ENCODE data around the gene LUC7L3.

The LUC7L3 gene

DNA sequence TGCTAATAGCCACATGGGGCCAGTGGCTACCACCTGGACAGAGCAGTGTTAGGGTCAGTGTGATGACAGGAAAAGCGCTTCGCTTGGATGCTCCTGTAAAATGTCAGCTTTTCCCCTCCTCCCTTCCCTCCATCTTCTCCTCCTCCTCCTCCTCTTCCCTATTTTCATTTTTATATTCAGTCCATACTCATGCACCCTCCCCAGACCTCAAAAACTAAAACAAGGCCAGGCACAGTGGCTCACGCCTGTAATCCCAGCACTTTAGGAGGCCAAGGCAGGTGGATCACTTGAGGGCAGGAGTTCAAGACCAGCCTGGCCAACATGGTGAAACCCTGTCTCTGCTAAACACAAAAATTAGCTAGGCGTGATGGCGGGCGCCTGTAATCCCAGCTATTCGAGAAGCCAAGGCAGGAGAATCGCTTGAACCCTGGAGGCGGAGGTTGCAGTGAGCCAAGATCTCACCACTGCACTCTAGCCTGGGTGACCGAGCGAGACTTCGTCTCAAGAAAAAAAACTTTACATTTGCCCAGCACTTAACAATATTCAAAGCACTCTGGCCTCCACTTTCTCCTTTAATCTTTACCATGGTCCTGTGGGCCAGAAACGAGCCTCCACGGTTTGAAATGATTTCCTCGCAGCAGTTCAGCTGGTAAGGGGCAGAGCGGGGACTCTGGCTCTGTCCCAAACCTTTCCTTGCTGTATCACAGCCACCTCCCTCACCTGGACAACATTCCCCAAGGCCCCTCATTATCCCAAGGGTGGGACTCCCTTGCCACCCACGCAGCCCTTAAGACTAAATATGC, 33.5 kb upstream of the LUC7L3 start:
- no peak for DNase-seq (ENCODE audit: extremely low read depth in 1 of 2, low read depth in 1 of 2)

DNA sequence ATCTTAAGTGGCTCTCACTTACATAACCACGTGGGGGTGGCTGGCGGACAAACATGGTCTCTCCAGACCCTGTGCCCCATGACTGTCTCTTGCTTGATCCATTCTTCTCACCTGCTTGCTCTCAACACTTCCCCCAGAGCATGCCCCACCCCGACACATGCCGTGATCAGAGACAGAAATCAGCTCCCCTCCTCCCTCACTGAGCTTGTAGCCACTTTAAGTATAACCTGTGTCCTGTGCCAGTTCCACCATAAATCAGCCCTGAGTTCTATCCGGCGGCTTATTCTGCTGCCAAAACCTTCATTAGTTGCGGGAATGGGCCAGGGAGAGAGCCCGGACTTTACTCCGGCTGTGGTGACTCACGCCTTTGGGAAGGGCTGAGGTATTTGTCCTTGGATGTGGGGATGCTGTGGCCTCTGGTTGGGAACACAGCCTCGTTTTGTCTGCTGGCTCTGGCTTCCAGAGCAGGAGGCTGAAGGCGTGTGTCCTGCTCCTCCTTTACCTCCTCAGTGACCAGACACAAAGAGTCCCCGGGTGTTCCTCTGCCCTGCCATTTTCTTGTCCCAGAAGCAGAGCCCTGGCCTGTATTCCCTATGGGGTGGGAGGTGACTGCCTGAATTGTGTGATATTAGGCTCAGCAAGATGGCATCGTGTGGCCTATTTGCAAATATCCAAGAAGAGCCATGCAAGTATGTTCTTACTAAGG, 32.8 kb upstream of the LUC7L3 start:
- no peak for DNase-seq (ENCODE audit: extremely low read depth in 1 of 2, low read depth in 1 of 2)

DNA sequence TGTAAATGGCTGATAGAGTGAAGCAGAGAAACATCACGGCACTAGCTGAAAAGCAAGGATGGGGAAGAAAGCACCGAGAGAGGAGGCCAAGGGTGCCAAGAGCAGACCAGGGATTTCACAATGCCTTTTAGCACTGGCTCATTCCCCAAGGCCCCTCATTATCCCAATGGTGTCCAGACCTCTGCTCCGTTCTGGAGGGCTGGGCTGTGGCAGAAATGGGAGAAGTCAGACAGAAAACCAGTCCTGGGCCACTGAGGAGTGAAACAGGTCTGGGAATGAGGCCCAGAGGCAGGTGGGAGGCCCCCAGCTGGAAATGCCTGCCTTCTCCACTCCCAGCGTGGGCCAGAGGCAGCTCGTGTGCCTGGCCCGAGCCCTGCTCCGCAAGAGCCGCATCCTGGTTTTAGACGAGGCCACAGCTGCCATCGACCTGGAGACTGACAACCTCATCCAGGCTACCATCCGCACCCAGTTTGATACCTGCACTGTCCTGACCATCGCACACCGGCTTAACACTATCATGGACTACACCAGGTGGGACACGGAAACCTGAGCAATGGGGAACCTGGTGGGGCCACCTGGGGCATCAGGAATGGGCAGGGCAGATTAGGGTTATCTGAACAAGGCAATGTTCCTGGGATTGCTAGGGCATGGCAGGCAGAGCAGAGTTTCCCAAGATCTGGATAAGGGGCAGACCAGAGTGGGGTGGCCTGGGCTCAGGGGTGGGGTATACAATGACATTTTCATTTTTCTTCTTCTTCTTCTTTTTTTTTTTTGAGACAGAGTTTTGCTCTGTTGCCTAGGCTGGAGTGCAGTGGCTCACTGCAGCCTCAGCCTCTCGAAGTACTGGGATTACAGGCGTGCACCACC, 32.0 kb upstream of the LUC7L3 start:
- no peak for DNase-seq (ENCODE audit: extremely low read depth in 1 of 2, low read depth in 1 of 2)

DNA sequence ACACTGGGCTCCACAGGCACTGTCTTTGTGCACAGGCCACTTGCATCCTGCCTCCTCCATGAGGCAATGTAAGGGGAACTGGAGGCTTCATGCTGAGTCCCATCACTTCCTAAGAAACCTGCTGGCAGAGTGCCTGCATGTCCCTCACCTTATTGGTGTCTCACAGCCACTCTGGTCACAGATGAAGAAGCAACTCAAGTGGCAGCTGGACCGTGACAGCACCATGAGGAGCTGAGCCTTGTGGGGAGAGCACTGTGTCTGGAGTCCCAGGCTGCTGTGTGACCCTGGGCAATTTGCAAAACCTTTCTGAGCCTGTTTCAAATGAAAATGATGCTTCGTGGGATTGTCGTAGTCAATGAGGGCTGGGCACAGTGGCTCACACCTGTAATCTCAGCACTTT, 31.2 kb upstream of the LUC7L3 start:
- DNase-seq (ENCODE audit: extremely low read depth in 1 of 2, low read depth in 1 of 2) = no peak

DNA sequence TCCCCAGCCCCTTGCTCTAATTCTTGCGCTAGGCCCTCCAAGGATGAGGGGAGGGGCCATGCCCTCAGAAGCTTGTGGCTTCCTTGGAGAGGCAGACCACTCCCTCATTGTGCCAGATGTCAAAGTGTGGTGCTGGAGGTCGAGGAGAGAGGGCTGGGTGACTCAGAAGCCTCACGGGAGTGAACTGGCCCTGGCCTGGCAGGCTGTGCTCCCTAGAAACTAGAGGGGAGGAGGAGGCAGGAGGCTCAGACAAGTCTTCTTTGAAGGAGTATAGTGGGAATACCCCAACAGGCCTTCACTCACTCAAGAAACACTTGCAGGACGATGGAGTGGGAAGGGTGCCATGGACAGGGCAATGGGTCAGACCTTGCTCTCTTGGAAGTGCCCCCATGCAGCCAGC, 30.2 kb upstream of the LUC7L3 start:
- DNase-seq (ENCODE audit: extremely low read depth in 1 of 2, low read depth in 1 of 2) = no peak

DNA sequence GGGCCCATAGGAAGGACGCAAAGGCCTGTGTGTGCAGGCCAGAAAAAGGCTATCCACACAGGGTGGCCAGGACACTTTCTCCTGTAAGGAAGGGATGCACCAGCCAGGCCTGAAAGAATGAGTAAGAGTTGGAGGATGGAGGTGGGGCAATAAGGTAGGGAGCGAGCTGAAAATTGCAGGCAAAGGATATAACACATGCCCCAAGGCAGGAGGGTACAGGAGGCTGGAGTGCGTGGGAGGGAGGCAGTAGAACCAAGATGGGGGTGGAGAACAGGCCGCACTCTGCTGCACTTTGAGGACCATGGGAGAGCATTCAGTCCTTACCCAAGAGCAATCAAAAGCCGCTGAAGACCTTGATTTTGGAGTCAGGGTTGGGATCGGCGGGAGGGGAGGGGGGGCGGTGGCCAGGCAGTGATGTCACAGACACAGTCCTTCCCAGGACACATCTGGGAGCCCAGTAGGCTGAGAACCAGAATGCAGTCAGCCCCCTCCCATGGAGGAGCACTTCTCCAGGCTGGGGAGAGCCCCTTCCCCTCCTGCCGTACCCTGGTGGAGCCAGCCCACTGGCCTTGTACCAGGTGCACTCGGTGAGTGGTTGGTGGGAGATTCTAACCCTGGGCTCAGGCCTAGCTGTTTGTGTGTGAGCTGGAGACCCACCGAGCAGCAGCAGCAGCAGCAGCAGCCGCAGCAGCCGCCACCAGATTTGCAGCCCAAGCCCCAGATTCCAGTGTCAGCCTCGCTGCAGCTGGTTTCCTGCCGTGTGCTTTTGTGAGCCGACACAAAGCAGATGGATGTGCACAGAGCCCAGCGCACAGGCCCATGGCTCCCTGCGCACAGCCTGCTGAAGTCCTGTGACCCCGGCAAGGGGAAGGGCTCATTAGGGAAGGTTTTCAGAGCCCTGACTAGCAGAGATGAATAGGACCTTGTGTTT, 29.2 kb upstream of the LUC7L3 start:
- DNase-seq (ENCODE audit: extremely low read depth in 1 of 2, low read depth in 1 of 2) = no peak

DNA sequence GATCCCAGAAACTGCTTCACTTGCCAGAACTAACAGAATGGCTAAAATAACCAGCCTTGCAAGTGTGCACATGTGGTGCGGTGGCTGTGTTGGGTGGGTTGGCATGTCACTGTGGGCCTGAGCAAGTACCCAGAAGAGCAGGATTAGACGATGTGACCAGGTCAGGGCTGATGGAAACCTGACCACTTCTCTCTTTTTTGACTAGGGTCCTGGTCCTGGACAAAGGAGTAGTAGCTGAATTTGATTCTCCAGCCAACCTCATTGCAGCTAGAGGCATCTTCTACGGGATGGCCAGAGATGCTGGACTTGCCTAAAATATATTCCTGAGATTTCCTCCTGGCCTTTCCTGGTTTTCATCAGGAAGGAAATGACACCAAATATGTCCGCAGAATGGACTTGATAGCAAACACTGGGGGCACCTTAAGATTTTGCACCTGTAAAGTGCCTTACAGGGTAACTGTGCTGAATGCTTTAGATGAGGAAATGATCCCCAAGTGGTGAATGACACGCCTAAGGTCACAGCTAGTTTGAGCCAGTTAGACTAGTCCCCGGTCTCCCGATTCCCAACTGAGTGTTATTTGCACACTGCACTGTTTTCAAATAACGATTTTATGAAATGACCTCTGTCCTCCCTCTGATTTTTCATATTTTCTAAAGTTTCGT, 28.4 kb upstream of the LUC7L3 start:
- DNase-seq (ENCODE audit: extremely low read depth in 1 of 2, low read depth in 1 of 2) = no peak

DNA sequence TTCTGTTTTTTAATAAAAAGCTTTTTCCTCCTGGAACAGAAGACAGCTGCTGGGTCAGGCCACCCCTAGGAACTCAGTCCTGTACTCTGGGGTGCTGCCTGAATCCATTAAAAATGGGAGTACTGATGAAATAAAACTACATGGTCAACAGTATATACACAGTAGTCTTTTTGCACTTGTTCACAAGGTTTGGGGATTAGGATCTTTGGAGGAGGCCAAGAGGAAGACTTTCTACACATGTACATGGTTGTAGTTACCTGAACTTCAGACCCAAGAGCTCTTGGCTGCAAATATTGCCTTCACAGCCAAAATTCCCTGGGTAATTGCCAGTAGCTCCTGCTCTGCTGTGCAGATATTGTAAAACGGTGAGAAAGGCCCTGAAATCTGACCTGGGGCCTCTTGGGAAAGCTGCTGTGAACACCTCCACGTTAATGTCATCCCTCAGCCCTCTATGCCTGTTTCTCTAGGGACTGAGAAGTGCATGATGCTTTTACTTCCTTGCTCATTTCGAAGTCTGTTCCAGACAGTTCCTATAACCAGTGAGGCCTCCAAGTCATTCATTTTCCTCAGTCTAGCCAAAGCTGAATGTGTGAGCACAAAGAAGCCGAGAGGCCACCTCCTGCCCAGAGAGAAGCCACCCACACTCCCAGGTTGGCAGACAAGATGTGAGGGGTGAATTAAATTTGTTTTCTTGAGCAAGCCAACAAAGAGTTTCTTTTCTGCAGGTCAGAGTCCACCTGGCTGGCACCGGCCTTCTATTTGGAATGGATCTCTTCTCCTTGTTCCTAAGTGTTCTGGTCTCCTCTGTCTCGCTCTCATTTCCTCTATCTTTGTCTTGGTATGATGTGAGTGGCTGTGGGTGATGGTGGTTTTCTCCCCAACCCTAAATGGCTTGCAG, 27.6 kb upstream of the LUC7L3 start:
- no peak for DNase-seq (ENCODE audit: extremely low read depth in 1 of 2, low read depth in 1 of 2)

DNA sequence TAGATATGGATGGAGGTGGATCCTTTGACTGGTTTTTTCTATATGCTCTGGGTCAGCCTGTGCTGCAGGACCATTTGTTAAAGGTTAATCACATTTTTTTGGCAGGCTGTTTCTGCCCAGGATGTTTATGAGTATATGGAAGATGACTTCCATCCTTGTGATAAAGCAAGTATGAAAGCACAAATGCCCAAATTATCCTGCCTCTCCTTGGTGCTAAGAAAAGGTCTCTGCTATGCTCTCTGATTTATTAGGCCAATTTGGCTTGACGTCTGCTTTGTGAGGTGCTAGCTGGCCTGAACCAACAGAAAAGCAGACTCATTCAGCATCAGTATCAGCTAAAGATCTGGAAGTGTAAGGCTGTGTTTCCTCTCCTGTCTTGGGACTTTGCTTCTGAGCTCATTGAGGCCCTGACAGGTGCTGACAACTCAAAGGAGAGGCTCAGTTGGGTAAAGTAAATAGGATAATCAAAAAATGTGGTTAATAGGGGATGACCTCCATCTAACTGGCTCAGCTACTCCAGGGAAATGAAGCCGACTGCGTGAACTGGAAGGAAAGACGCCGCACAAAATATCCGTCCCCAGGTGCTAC, 26.9 kb upstream of the LUC7L3 start:
- DNase-seq (ENCODE audit: extremely low read depth in 1 of 2, low read depth in 1 of 2) = no peak

DNA sequence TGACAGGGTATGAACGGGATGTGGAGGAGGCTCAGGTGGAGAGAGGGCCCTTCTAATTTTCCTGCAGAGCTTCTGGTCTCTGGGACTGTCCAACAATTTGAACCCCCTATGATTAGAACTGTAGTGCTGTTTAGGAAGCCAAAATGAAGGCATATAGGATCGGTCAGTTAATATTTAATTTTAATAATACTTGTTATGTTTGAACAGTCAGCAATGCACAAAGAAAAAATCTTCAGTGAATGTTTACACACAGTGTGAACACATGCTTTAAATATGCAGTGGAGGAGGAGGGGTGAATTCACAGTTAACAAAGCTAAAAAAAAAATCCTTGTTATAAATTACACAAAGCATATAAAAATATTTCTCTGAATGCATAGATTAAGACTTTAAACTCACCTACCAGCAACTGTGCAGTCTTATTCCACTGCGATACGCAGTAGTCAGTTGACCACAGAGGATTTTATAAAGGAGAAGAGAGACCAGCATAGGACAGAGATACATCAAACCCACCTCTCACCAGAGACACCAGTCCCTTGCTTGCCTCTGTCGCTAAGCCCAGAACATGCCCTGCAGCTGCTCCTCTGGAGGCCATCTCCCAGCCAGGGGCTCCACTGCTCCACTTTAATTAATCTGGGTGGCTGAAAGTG, 26.2 kb upstream of the LUC7L3 start:
- no peak for DNase-seq (ENCODE audit: extremely low read depth in 1 of 2, low read depth in 1 of 2)

DNA sequence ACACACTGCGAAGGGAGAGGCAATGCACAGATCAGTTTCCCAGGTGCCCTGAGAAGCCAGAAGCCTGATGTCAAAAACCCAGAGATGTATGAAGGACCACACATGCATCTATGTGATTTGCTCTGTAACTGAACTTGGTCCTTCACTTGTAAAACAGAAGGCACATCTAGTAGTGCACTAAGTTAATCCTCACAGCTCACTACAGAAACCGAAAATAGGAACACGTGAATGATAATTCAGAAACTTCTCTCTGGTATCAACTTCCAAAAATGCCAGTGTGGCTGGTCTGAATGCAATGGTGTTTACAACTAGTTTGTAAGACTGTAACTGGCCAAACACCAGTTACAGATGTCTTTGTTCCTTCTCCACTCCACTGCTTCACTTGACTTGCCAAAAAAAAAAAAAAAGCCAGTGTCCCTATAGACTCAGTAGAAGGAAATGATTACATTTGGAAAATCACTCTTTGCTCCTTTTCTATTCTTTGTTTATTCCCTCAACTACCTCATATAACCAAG, 23.0 kb upstream of the LUC7L3 start:
- no peak for DNase-seq (ENCODE audit: extremely low read depth in 1 of 2, low read depth in 1 of 2)

DNA sequence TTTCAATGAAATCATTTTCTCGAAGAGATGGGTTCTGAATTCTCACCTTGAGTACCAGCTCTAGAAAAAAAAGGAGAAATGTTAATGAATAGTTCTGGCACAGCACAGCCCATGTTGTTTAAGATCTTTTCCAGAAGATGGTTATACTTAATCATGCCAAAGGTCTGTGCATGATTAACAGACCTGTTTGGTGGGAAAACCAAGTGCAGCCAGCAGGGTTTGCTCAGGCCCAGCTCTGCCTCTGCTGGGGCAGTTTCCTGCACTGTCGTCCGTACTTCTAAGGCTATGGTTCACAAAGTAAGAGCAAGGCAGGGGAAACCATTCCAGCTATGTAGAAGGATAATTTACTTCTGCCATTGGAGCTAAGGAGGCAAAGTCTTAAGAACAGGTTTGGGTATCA, 22.3 kb upstream of the LUC7L3 start:
- DNase-seq (ENCODE audit: extremely low read depth in 1 of 2, low read depth in 1 of 2) = no peak

DNA sequence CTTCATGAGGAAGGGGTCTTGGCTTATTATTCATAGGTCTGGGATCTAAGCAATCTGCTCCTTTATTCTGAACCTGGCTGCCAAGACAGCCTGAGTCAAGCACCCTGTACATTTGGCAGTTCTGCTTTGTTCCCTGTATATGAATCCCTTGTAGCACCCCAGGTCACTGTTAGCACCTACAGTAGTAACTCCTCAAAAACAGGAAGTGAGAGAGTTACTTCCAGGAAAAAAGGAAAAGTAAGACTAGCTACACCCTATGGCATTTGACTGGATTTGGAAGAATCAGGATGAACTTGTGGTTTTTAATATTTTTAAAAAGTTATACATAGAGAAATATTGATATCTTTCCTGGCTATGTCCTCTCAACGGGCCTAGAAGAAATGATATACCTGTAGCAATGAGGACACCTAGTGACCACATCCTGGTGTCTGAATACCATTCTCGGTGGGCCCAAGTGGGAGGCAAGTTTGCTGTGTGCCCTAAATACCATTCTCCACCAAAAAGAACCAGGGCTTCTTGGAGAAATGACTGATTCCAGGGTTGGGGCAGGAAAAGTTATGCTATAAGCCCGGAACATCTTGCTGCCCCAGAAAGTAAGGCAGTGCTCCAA, 21.6 kb upstream of the LUC7L3 start:
- DNase-seq (ENCODE audit: extremely low read depth in 1 of 2, low read depth in 1 of 2) = no peak

DNA sequence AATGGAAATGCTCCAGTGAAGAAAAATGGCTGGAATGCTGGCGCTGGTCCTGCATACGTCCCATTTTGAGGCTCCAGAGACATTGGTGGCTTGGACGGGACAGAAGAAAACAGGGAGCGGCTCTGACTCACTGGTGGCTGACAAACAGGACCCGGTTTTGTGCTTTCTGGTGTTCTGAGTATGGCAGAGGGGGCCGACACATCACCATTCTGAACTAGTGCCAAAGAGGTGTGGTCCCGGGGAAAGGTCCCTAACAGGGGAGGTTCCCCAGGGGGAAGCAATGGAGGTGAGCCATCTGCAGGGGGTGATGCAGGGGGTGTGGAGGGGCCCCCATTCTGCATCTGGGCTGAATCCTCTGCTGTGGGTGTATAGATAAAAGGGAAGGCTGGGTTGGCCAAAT, 20.0 kb upstream of the LUC7L3 start:
- no peak for DNase-seq (ENCODE audit: extremely low read depth in 1 of 2, low read depth in 1 of 2)

DNA sequence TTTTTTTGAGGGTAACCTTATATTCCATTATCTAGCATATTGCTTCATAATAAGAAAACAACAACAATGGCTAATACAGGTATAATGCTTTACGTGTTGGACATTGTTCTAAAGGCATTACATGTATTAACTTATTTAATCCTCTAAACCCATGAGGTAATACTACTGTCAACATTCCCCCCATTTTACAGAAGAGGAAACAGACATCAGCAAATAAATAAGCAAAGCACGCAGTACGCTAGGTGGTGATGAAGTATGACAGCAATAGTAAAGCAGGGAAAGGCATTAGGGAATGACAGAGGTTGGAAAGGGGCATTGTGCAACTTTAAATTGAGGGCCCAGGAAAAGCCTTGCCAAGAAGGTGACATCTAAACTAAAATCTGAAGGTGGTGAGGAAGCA, 16.2 kb upstream of the LUC7L3 start:
- no peak for DNase-seq (ENCODE audit: extremely low read depth in 1 of 2, low read depth in 1 of 2)

DNA sequence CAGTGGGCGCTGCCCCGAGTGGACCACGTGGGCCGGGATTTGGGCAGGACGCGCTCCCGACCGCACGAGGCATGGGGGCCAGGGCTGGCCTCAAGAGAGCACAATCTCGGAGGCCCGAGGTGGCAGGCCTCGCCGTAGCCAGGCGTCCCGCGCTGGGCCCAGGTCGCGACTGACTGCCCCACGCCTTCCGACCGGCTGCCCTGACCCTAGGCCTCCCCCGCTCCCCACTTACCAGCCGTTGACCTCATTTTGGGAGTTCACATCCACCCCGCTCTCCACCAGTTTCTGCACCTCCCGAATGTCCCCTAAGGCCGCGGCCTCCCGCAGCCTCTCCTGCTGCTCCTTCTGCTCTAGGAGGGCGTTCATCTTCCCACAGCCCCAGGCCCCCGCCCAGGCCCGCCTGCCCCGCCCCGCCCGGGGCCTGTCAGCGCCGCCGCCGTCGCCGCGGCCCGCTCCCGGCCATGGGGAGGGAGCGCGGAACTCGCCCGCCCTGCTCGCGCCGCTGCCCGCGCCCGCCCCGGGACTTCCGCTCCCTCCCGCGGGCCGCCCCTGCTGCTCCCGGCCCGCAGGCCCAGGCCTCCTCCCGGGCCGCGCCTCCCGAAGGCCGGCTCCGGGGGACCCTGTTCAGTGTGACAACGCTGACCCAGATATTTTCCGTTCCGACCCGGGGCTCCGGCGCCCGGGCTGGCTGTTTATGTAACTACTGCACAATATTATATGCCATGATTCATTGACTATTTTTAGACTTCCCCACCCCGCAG, 11.9 kb upstream of the LUC7L3 start, which contains the start of gene ANKRD40:
ANKRD40 (minus strand) TSS at position 626 of the 761 bp plus-strand sequence; CDS start at position 366, 260 bp downstream.
- DNase-seq (ENCODE audit: extremely low read depth in 1 of 2, low read depth in 1 of 2) = peak; percentile 80 to 82

Measured in activated CD8-positive, alpha-beta memory T cell treated with anti-CD3 and anti-CD28 coated beads for 1 hour (primary cell).